NCI-H2029 treated with DMSO at 0.1 percent for 48 hours (cell line): Measurements from ENCODE around the gene LUC7L3.
A peak's percentile ranks its signal among the peaks of the same experiment; 100 is the strongest.
"Not testable (repeated sequence)": the region's sequence is repeated elsewhere in the genome, so short reads cannot be mapped to it uniquely, and the experiment has no call there.

Source experiments
- DNase-seq: peaks from one replicate; lab custom pipeline; 2025; lab: John Stamatoyannopoulos, UW

Gene LUC7L3

DNA sequence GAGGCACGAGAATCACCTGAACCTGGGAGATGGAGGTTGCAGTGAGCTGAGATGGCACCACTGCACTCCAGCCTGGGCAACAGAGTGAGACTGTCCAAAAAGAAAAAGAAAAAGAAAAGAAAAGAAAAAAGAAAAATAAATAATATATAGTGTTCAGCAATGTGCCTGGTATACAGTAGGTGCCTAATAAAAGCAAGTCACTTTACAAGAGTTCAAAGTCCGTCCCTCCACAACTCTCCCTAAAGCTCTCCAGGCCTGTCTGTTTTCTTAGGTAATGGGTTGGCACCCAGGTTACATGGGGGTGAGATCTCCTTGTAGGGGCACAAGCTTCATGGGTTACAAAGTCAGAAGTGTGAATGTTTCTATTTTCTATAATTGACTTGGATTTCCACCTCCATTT lies 64.5 kb downstream of the LUC7L3 start:
- no peak for DNase-seq

DNA sequence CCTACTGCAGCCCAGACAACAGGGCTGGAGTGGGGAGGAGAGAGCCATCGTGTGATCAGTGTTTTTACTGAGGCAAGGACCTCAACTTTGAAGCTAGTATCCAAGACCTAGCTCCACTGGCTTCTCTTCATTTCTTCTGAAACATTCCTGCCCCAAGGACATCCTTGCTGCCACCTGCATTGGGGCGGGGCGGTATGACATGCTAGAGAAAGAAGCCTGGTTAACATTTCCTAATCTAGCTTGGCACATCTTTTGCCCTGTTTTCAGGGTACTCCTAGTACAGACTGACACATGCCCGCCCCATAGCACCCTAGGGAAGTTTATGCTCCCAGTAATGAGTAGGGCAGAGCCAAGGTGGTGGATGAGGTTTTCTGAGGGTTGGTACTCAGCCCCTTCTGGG lies 65.7 kb downstream of the LUC7L3 start:
- no peak for DNase-seq

DNA sequence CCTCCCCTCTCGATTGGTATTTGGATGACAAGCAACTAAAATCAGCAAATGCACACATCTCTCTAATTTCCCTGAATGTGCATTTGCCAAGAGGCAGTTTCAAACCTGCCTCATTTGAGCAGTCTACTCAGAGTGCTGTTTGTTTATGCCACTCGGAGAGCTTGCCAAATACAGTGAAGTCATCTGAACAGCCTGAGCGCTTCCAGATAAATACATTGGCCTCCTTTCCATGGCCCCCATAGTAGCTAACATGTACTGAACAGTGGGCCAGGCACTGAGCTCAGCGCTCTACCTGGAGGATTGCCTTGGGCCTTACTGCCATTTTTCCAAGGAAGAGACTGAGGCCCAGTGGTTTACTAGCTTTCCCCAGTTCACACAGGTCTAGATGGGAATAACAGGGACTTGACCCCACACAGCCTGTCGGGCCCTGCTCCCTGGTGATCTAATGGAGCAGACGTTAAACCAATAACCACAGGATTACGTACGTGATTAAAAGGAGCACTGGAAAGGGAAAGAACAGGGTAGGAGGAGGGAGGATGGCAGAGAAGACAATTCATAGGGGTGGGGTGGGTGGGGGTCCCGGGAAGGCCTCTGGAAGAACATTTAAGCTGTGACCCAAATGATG lies 66.7 kb downstream of the LUC7L3 start:
- DNase-seq: peak; percentile 55

GRCh38 chr17:50787106-50787505 lies 67.7 kb downstream of the LUC7L3 start:
- DNase-seq: no peak

GRCh38 chr17:50790618-50791017 lies 71.2 kb downstream of the LUC7L3 start:
- DNase-seq: no peak

DNA sequence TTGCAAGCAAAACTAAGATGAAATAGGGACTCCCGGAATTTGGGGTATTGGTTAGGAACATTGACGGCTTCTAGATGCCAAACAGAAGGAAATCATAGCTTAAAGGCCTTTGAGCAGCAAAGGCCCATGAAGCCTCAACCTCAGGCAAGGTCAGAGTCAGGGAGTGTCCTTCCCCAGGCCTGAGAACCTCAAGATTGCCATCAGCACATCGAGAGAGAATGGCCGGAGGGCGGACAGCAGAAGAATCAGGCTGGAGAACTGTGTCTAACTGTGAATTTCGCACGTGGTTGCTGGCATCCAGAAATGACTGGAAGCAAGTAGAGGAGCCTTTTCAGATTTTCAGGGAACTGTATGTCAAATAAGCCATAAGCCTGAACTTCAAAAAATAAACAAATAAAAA lies 72.7 kb downstream of the LUC7L3 start:
- DNase-seq: no peak

DNA sequence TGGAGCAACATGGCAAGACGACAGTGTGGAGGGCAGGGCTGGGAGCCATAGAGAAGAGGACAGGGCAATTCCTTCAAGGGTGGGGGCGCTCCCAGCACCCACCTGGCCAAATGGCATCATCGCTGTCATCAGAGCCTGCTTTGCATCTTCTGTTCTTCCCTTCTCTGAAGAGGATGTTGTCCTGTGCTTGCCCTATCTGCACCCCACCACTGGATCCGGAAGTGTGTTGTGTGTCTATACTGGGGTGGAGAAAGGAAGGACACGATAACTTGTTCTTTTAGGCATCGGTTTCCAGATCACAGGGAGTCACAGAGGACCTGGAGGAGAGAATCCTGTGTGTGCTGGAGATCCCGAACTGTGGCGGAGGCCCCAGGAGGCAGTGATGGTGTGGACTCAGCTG lies 73.6 kb downstream of the LUC7L3 start:
- no peak for DNase-seq

- DNase-seq: no peak
Observed at GRCh38 chr17:50794361-50794760, 75.0 kb downstream of the LUC7L3 start.

DNA sequence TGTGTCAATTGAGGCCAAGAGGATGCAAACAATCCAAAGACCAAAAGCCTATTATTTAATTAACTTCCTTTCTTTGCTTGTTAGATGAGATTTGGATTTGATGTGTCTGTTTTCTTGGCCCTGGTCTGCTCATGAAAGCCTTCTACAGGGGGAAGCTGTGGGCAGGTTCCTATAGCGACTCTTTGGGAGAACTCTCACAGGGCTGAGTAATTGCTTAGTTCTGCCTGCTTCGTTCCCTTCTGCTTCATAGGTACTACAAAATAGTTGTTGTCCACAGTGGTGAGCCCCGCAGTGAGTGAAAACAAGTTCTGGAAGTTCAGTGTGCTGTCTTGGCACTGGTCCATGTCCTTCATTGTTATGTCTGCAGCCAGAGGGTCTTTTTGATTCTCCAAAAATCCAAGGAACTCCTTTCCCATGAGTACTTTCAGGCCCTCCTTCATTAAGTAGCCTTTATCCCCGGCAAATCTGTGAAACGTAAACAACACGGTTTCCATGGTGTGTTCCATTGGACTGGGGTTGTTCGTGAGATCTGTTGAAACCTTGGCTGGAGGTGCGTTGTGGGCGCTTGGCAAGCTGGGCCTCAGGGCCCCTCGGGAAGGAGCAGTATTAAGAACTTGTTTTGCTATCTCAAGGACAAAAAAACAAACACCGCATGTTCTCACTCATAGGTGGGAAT lies 77.9 kb downstream of the LUC7L3 start:
- no peak for DNase-seq

DNA sequence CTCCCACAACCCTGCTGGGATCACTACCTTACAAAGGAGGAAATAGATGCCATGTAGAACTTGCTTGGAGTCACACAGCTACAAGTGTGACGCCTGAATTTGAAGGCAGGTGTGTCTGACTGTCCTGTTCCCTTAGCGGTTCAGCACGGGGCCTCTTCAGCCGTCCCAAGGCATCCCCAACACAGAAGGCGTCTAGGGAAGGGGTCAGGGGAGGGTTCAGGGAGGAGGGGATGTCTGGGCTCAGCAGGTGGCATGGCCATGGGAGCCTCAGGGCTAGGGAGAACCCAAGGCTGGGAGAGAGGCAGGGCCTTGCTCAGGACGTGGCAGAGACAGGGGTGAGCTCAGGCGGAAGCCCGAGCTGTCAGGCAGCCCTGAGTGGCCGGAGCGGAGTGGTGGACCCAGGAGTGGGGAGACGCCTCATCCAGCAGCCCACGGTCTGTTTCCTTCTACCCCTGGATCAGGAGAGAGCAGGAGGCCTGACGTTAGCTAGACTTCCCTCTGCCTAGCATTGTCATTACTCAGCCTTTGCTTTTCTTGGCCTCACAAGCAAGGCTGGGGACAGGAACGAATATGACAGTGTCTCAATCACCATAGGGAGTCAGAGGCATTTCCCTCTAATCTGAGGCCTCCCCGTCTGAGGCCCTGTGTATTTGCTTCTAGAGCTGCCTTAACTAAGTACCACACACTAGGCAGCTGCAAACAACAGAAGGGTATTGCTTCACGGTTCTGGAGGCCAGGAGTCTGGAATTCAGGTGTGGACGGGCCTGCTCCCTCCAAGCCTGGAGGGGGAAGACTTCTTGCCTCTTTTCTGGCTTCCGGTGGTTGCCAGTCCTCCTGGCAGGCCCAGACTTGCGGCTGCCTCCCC lies 79.3 kb downstream of the LUC7L3 start:
- DNase-seq: no peak

DNA sequence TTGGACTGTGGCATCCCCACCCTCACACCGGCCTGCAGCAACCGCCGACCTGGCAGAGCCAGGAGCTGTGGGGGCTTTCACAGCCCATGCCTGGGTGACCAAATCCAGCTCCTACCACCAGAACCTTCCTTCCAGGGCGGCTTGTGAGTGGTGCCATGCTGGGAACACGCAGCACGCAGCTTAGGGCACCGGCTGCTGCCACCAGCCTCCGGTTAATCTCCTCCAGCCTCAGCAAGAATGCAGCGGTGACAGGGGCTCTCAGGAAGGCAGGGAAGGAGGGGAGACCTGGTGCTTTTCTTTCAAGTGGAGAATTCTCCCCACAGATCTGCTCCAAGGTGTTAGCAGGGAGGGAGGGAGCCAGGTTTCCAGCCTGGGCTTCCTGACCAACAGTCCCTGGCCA lies 80.2 kb downstream of the LUC7L3 start:
- no peak for DNase-seq

DNA sequence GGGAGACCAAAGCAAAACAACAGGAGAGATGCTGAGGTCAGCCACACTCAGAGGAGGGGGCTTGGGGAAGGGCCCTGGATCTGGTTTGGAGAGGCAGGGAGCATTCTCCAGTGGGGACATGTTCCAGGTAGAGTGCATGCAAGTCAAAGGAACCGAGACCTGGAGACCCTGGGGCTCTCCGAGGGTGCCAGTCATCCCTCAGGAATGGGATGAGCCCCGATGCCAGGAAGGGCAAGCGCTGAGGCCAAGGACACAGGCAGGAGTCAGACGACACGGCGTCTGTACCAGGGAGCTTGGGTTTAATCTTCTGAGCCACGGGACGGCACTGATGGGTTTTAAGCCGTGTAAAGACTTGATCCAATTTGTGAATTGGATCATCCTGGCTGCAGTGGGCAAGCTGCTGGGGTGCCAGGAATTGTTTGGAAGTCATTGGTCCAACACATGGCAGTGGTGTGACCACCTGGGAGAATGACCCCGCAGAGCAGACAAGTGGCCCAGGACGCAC lies 80.8 kb downstream of the LUC7L3 start:
- no peak for DNase-seq

GRCh38 chr17:50802609-50803571 lies 83.5 kb downstream of the LUC7L3 start:
- no peak for DNase-seq

- DNase-seq: no peak
Observed at GRCh38 chr17:50803676-50804075, 84.3 kb downstream of the LUC7L3 start.

- not testable (repeated sequence) for DNase-seq
Observed at GRCh38 chr17:50804749-50805475, 85.5 kb downstream of the LUC7L3 start.

DNA sequence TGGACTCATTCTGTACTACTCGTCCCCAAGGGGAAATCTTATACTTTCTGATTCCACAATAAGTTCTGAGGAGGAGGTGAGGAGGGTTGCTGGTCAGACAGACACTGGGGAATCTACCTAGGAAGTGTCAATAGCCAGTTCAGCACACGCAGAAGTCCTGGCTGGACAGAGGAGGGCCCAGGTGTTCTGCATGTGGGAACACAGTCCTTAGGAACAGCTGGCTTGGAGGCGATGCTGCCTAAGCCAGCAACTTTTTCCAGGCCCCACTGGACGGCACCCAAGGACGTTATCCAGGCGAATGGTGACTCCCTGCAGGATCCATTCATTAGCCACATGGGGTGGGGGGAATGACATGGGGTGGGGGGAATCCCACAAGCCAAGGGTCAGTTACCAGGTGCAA lies 86.1 kb downstream of the LUC7L3 start:
- DNase-seq: no peak
